ENCODE data around the gene ACACA.

DNA sequence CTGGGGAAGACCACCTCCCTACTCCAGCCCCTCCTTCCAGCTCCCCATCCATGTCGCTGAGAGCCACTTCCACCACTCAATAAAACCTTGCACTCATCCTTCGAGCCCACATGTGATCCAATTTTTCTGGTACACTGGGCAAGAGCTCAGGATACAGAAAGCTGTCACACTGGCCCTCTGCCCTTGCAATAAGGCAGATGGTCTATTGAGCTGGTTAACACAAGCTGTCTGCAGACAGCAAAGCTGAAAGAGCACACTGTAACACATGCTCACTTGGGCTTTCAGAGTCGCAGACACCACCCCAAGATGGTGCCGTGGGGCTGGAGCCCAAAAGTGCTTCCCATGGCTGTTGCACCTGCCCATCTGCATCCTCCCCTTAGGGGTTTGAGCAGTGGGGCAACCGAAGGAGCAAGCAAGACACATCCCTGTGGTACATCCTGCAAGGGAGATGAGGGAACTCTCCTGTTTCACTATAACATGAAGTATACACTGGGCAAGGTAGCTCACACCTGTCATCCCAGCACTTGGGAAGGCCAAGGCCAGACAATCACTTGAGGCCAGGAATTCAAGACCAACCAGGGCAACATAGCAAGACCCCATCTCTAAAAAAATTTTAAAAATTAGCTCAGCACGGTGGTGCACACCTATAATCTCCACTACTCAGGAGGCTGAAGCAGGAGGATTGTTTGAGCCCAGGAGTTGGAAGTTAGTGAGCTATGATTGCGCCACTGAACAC is 83.6 kb downstream of the ACACA start:
- TF ChIP-seq ZFP30 (CRISPR knock-in tag; IDR thresholded peaks at IDR 0.05), result no peak
- no peak for TF ChIP-seq ZNF8 (CRISPR knock-in tag; IDR thresholded peaks at IDR 0.05)
- TF ChIP-seq ZNF565 (CRISPR knock-in tag; conservative IDR thresholded peaks at IDR 0.05; ENCODE audit: low read depth), result no peak
- no peak for TF ChIP-seq ZNF70 (CRISPR knock-in tag; IDR thresholded peaks at IDR 0.05)
- no peak for TF ChIP-seq ESRRG (CRISPR knock-in tag; IDR thresholded peaks at IDR 0.05)
- TF ChIP-seq, protein P1, sequence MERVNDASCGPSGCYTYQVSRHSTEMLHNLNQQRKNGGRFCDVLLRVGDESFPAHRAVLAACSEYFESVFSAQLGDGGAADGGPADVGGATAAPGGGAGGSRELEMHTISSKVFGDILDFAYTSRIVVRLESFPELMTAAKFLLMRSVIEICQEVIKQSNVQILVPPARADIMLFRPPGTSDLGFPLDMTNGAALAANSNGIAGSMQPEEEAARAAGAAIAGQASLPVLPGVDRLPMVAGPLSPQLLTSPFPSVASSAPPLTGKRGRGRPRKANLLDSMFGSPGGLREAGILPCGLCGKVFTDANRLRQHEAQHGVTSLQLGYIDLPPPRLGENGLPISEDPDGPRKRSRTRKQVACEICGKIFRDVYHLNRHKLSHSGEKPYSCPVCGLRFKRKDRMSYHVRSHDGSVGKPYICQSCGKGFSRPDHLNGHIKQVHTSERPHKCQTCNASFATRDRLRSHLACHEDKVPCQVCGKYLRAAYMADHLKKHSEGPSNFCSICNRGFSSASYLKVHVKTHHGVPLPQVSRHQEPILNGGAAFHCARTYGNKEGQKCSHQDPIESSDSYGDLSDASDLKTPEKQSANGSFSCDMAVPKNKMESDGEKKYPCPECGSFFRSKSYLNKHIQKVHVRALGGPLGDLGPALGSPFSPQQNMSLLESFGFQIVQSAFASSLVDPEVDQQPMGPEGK (CRISPR knock-in tag; IDR thresholded peaks at IDR 0.05; ENCODE audit: borderline replicate concordance), result no peak
- TF ChIP-seq ZC3H10 (CRISPR knock-in tag; IDR thresholded peaks at IDR 0.05), result no peak
